ENCODE results near the gene CLEC4E.

GRCh38 chr12:8499616-8500015 is 41.1 kb downstream of the CLEC4E start:
- TF ChIP-seq CTCF (IDR thresholded peaks at IDR 0.05) (peak; percentile 41), ZFX (IDR thresholded peaks at IDR 0.05; ENCODE audit: borderline replicate concordance) (no peak)

All from 22Rv1 (cell line).